VCaP (cell line): ENCODE results near the gene SMYD3.

Experiments
- H3K27ac ChIP-seq: fragments of 450-650 bp; 2 replicates; pipeline ENCODE4 v1.5.1; 2017
- TF ChIP-seq, protein P1 (sequence below): fragments of 450-650 bp; conservative IDR thresholded peaks from 2 replicates; pipeline ENCODE4 v1.5.1; 2017; ENCODE audit warnings: mild to moderate bottlenecking, moderate library complexity

The SMYD3 gene

DNA sequence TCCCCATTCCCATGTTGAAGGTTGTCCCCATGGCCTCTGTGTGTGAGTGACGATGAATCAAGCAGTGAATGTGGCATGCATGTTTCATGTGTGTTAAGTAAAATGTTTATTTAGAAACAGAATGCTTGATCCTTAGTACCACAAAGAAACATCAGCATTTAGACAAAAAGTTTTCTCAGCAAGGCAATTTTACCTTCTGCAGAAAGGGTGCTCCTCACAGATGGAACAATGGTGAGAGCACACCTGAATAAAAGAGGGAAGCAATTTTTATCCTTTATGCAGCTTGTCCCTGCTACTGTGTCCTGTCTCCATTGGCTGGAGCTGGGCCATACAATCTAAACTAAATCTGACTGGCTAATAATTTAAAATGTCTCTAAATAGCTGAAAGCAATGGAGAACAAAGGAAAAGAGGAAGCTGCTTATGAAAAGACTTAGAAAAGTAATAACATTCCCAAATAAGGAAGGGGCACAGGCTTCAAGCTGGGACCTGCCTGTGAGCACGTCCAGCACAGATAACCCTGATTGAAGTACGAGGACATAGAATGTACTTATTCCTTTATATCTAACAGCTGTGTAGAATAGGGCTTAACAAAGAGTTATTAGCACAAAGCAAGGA lies 8.4 kb upstream of the SMYD3 start:
- no peak overlapping the region for H3K27ac ChIP-seq
- TF ChIP-seq, protein P1, sequence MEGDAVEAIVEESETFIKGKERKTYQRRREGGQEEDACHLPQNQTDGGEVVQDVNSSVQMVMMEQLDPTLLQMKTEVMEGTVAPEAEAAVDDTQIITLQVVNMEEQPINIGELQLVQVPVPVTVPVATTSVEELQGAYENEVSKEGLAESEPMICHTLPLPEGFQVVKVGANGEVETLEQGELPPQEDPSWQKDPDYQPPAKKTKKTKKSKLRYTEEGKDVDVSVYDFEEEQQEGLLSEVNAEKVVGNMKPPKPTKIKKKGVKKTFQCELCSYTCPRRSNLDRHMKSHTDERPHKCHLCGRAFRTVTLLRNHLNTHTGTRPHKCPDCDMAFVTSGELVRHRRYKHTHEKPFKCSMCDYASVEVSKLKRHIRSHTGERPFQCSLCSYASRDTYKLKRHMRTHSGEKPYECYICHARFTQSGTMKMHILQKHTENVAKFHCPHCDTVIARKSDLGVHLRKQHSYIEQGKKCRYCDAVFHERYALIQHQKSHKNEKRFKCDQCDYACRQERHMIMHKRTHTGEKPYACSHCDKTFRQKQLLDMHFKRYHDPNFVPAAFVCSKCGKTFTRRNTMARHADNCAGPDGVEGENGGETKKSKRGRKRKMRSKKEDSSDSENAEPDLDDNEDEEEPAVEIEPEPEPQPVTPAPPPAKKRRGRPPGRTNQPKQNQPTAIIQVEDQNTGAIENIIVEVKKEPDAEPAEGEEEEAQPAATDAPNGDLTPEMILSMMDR, result no peak

DNA sequence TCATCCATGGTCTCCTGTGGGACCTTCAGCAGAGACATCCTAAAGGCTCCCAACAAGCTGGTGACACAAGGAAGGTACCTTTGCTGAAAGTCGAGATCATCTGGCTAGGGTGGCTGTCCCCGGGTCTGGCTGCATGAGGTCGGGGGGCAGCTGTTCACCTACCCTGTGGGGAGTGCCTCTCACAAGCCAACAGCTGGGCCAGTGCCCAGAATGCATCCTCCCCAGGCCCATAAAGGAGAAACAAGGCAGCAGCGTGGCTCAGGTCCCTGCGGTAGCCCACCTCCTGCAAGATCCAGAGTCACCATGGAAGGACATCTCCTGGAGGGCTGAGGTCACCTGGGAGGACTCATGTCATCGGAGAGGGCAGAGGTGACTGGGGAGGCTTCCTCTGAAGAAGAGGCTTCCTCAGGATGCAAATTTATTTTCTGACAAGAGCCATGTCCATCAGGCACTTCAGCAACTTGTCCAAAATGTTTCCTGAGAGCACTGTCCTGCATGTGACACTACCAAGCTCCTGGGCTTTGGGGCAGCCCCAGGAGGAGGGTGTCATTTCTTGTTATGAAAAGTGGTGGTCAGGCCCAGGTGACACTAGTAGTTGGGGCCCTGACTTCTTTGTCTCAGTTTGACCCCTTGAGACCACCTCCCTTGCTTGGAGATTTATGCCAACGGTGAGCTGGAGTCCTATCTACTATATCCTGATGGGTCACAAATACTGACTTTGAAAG lies 6.7 kb upstream of the SMYD3 start:
- no peak overlapping the region for H3K27ac ChIP-seq
- TF ChIP-seq, protein P1, result no peak

DNA sequence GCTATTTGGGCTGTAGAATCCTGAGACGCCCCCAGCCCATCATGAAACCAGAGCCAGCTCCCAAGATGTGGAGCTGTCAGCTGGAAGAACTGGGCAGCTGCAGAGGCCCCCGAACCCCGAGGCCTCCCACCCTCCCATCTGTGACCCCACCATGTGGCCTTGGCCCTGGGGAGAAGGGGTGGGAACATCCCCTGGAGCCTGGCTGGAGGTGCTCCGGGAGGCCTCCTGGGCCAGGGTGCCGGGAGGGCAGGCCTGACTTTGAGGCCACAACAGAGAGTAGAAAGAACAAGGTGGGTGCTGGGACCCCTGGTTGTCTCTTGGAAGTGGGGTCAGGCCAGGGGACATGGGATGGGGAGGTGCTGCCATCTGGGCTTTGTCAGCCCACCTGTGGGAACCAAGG lies 6.0 kb upstream of the SMYD3 start:
- no peak overlapping the region for H3K27ac ChIP-seq
- TF ChIP-seq, protein P1, result no peak

DNA sequence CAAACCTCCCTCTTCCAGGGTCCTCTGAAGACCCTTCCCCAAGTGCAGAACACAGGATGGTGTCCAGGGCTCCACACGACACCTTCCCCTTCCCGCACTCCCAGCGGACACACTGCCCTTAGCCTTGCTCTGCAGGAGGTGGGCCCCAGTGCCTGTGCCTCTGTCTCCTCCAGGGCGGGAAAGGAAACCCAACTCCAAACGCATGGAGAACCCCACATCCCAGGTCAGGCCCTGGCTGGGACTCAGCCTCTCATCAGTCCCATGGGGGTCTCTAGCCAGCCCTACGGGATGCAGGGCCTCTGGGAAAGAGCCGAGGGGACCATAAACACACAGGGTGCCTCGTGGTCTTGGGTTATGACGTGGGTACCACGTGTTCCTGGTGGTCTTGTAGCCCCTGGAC lies 5.6 kb upstream of the SMYD3 start:
- no peak overlapping the region for H3K27ac ChIP-seq
- TF ChIP-seq, protein P1, result no peak

DNA sequence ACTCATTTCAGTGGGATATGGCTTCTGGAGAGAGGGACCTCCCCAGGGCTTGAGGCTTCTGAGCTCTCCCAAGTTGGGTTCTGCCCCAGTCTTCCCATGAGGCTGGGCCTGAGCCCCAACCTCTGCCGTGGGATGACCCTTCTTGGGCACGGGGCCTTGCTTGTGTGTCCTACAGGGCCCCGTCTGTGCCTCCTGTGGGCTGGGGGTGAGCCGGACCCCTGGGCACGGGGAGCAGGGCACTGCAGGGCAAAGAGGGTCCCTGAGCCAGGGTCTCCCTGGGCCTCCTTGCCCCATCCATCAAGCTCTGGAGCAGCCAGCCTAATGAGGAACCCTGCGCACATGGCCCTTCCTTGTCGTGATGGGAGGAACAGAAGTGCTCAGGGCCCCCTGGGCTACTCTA lies 5.2 kb upstream of the SMYD3 start:
- H3K27ac ChIP-seq, result no peak overlapping the region
- TF ChIP-seq, protein P1, result no peak

DNA sequence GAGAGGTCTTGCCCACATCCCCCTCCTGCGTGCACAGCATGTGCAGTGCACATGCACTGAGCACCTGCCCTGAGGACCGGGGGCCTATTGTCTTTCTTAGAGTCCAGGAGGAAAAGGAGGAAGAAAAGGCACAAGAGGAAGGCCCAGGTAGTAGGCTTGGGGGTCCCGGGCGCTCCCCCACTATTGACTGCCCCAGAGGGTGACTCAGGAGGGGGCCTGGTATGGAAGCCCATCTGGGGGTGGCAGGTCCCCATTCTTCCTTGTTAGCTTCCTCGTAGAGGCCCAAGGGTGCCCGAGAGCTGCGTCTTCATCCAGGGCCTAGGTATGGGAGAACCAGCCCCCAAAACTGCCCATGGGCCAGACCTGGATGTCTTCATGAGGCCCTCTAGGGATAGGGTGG lies 4.1 kb upstream of the SMYD3 start:
- no peak overlapping the region for H3K27ac ChIP-seq
- TF ChIP-seq, protein P1, result no peak

DNA sequence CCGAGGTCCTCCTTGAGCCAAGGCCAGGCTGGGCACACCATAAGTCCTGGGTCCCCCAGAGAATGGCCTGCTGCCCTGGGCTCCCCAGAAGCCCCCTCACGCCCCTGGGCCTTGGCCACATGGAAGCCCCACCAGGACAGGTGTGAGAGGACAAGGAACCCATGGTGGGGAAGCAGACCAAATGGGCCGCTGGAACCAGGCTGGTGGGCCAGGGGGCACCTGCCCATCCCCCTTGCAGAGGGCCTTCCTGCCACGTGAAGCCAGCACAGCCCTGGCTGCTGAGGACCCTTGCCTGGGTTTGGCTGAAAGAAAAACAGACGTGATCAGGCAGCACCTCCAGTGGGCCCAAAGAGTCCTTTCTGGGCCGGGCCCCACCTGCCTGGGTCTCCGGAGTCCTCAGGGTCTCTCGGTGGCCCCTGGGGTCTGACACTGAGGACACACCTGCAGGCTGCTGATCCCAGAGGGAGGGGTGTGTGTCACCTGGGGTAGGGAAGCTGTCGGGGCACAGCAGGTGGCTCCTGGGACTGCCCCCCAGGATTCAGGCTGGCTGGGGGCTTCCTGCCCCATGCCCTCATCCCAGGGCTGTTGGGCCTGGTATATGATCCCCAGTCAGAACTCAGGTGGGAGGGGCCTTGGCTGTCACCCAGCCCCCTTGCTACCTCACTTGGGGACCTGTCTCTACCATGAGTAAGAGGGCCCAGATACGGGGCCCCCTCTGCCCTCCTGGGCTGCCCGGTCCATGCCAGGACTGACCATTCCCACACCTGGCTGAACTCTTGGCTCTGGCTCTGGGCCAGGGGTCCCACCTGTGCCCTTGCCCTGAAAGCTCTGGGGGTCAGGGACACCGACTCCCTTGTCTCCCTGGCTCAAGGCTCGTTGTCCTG lies 3.3 kb upstream of the SMYD3 start:
- no peak overlapping the region for H3K27ac ChIP-seq
- TF ChIP-seq, protein P1, result no peak
